Measurements from ENCODE around the gene CLTCL1. TPM values are rescaled to one million over a fixed set of nuclear protein-coding genes. Genes with fewer than 3 reads are reported as not detected.

The CLTCL1 gene
- total RNA-seq, 1 experiment from 2014 or later: 7.9 TPM

DNA sequence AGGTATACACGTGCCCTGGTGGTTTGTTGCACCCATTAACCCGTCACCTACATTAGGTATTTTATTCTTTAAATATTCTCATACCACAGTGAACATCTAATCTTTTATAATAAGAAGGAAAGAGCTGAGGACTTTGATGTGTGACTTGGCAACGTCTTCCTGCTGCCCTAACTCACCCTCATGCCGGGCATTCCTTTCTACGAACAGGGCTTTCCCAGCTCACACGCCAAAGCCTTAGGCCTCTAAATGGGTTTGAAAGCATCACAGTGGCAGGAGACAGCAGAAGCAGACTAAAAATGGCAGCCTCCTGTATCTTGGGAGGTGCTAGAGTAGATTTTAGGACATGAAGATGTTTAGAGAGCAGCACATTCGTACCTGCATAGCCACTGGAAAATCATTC, 52.6 kb downstream of the CLTCL1 start:
- Mint-ChIP-seq H3K36me3 (ENCODE audit: insufficient read depth, unreplicated experiment) (no peaks in the 10 kb centered on the region), H3K27me3 (ENCODE audit: insufficient read depth, unreplicated experiment) (no peaks in the 10 kb centered on the region), H3K9me3 (ENCODE audit: unreplicated experiment) (no peaks in the 10 kb centered on the region), H3K27ac (ENCODE audit: unreplicated experiment) (no peak overlapping the region), H3K4me3 (ENCODE audit: unreplicated experiment) (no peak overlapping the region), H3K4me1 (ENCODE audit: low read depth, unreplicated experiment) (no peaks in the 10 kb centered on the region)
- Histone ChIP-seq H3K36me3 (ENCODE audit: control insufficient read depth, insufficient read depth, low read length) (no peaks in the 10 kb centered on the region), H3K4me3 (ENCODE audit: low read depth, low read length) (no peak overlapping the region), H3K9me3 (no peaks in the 10 kb centered on the region), H3K27me3 (replicated peaks; ENCODE audit: control insufficient read depth, insufficient read depth, low read length) (no peaks in the 10 kb centered on the region), H3K4me1 (no peaks in the 10 kb centered on the region)
- no TSS peak for BruUV-seq (replicated peaks)
- intact Hi-C loops (cut with micrococcal nuclease; ENCODE audit: unreplicated experiment): no loop called here
- TF ChIP-seq, protein P1, sequence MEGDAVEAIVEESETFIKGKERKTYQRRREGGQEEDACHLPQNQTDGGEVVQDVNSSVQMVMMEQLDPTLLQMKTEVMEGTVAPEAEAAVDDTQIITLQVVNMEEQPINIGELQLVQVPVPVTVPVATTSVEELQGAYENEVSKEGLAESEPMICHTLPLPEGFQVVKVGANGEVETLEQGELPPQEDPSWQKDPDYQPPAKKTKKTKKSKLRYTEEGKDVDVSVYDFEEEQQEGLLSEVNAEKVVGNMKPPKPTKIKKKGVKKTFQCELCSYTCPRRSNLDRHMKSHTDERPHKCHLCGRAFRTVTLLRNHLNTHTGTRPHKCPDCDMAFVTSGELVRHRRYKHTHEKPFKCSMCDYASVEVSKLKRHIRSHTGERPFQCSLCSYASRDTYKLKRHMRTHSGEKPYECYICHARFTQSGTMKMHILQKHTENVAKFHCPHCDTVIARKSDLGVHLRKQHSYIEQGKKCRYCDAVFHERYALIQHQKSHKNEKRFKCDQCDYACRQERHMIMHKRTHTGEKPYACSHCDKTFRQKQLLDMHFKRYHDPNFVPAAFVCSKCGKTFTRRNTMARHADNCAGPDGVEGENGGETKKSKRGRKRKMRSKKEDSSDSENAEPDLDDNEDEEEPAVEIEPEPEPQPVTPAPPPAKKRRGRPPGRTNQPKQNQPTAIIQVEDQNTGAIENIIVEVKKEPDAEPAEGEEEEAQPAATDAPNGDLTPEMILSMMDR (IDR thresholded peaks at IDR 0.05; ENCODE audit: insufficient read depth in 1 of 2, low read depth in 1 of 2, low read length in 1 of 2, severe bottlenecking in 1 of 2, unreplicated experiment in 1 of 2): no peak
- ChIA-PET POLR2A (no interaction called here), CTCF (no interaction called here)
- DNase-seq: no peak

DNA sequence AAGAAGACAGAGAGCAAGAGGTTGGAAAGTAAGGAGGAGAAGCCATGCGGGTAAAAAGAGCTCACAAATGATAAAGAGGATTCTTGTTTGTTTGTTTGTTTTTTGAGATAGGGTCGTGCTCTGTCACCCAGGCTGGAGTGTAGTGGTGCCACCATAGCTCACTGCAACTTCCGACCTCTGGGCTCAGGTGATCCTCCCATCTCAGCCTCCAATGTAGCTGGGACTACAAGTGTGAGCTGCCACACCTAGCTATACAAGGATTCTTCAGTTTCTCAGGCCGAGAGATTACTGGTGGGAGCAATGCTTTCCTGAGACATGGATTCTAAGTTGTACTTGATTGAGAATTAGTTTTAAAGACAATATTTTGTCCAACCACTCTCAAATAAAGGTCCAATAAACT, 55.6 kb downstream of the CLTCL1 start:
- CTCF ChIA-PET: no interaction called here
- BruUV-seq (replicated peaks): no TSS peak
- H3K27me3 ChIP-seq (replicated peaks; ENCODE audit: control insufficient read depth, insufficient read depth, low read length): no peaks in the 10 kb centered on the region
- H3K9me3 Mint-ChIP-seq (ENCODE audit: unreplicated experiment): no peaks in the 10 kb centered on the region
- no peaks in the 10 kb centered on the region for H3K4me1 Mint-ChIP-seq (ENCODE audit: low read depth, unreplicated experiment)
- no peaks in the 10 kb centered on the region; the same call in 1 of the 2 replicates for H3K36me3 ChIP-seq (ENCODE audit: control insufficient read depth, insufficient read depth, low read length)
- H3K27ac Mint-ChIP-seq (ENCODE audit: unreplicated experiment): no peak overlapping the region
- no peak for DNase-seq
- intact Hi-C loops (cut with micrococcal nuclease; ENCODE audit: unreplicated experiment): no loop called here
- TF ChIP-seq, protein P1 (IDR thresholded peaks at IDR 0.05; ENCODE audit: insufficient read depth in 1 of 2, low read depth in 1 of 2, low read length in 1 of 2, severe bottlenecking in 1 of 2, unreplicated experiment in 1 of 2): no peak
- H3K4me3 ChIP-seq (ENCODE audit: low read depth, low read length): no peak overlapping the region
- POLR2A ChIA-PET: no interaction called here
- no peak overlapping the region for H3K4me3 Mint-ChIP-seq (ENCODE audit: unreplicated experiment)
- H3K36me3 Mint-ChIP-seq (ENCODE audit: insufficient read depth, unreplicated experiment): no peaks in the 10 kb centered on the region
- H3K9me3 ChIP-seq: no peaks in the 10 kb centered on the region
- H3K27me3 Mint-ChIP-seq (ENCODE audit: insufficient read depth, unreplicated experiment): no peaks in the 10 kb centered on the region
- no peaks in the 10 kb centered on the region for H3K4me1 ChIP-seq

DNA sequence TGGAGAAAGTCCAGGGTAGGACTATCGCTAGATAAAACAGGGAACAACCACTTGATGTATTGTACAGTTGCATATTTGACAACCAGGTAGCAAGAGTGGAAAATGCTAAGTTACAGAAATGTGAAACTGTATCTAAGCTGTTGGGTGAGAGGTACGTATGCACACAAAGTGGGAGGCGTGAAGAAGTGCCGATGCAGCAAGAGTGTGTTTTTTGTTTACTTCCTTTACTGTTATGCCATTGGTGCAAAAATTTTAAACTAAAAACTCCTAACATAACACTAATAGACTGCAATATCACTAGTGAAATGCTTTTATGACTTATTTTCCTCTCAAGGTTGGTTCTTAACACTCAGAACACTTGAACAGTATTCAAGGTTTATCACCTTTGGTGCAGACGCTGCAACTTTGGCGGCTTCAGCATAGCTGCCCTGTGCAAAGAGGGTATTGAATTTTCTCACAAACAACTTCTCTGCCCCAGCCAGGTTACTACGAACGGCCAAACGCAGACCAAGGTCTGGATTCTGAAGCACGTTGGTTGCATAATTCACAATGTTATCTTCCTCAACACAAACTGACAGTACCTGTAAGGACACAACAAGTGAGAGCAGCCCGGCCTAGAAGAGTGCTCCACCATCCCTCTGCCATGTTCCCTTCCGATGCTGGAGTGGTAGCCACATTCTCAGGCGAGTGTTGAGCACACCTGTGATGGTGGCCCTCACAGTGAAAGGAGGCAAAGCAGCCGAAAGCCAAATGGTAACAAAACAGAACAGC, 57.2 kb downstream of the CLTCL1 start:
- TF ChIP-seq, protein P1 (IDR thresholded peaks at IDR 0.05; ENCODE audit: insufficient read depth in 1 of 2, low read depth in 1 of 2, low read length in 1 of 2, severe bottlenecking in 1 of 2, unreplicated experiment in 1 of 2): no peak
- Histone ChIP-seq H3K27me3 (replicated peaks; ENCODE audit: control insufficient read depth, insufficient read depth, low read length) (no peaks in the 10 kb centered on the region), H3K4me3 (ENCODE audit: low read depth, low read length) (no peak overlapping the region), H3K9me3 (no peaks in the 10 kb centered on the region), H3K36me3 (ENCODE audit: control insufficient read depth, insufficient read depth, low read length) (no peaks in the 10 kb centered on the region; the same call in 1 of the 2 replicates), H3K4me1 (no peaks in the 10 kb centered on the region)
- ChIA-PET POLR2A (no interaction called here), CTCF (no interaction called here)
- BruUV-seq (replicated peaks): no TSS peak
- Mint-ChIP-seq H3K27me3 (ENCODE audit: insufficient read depth, unreplicated experiment) (no peaks in the 10 kb centered on the region), H3K9me3 (ENCODE audit: unreplicated experiment) (no peaks in the 10 kb centered on the region), H3K4me1 (ENCODE audit: low read depth, unreplicated experiment) (no peaks in the 10 kb centered on the region), H3K36me3 (ENCODE audit: insufficient read depth, unreplicated experiment) (no peaks in the 10 kb centered on the region), H3K27ac (ENCODE audit: unreplicated experiment) (no peak overlapping the region), H3K4me3 (ENCODE audit: unreplicated experiment) (no peak overlapping the region)
- intact Hi-C loops (cut with micrococcal nuclease; ENCODE audit: unreplicated experiment): no loop called here
- DNase-seq: no peak

All from Caco-2 (cell line).